SK-N-SH (cell line): ENCODE measurements around the gene SLAMF7. TPM values are rescaled to one million over a fixed set of nuclear protein-coding genes. Genes with fewer than 3 reads are reported as not detected.

ENCODE experiments used
- CTCF ChIA-PET: fragments of 300-600, 350-600 bp; formaldehyde crosslinking; extraction: SDS; loops from one replicate; lab custom pipeline; 2021; lab: Yijun Ruan, JAX
- POLR2A ChIA-PET: fragments of 350-600 bp; sonication (Branson Sonifier 250); formaldehyde crosslinking; extraction: SDS; loops from one replicate; lab custom pipeline; 2020; ENCODE audit warnings: antibody characterized with exemption, inconsistent platforms; lab: Yijun Ruan, JAX
- DNase-seq: peaks from one replicate; pipeline ENCODE4 v3.0.0; 2012
- H2AFZ ChIP-seq: fragments of 200-600 bp; sonication (generic); 2 replicates; pipeline ENCODE4 v1.8.1; 2016; ENCODE audit warnings: antibody characterized with exemption, mild to moderate bottlenecking, low read depth
- H3F3A ChIP-seq: fragments of 200-600 bp; sonication (generic); replicated peaks from 2 replicates; pipeline ENCODE3; 2016; ENCODE audit warnings: antibody characterized with exemption, mild to moderate bottlenecking; ENCODE audit not compliant: insufficient read depth
- H3K27ac ChIP-seq, 2 experiments: fragments of 200-500 bp in 1 of 2; fragments of 200-600 bp in 1 of 2; sonication (Bioruptor generic) in 1 of 2; sonication (generic), shearing (Covaris generic) in 1 of 2; 2 replicates each; pipeline versions ENCODE4 v1.5.1 to v1.6.1; 2014 to 2016; ENCODE audit warnings: low read depth in 2 of 2, inconsistent platforms in 1 of 2, low read length in 1 of 2, mild to moderate bottlenecking in 1 of 2, mixed read lengths in 1 of 2
- H3K27me3 ChIP-seq: fragments of 200-600 bp; sonication (generic), shearing (Covaris generic); 2 replicates; pipeline ENCODE4 v1.6.1; 2016; ENCODE audit warnings: mixed run types; ENCODE audit not compliant: insufficient read depth
- H3K36me3 ChIP-seq, 2 experiments: fragments of 200-500 bp in 1 of 2; fragments of 200-600 bp in 1 of 2; sonication (Bioruptor generic) in 1 of 2; sonication (generic) in 1 of 2; replicated peaks in 1 of 2; 2 replicates each; pipeline versions ENCODE3 to v1.5.1; 2014 to 2016; ENCODE audit warnings: low read length in 1 of 2, mild to moderate bottlenecking in 1 of 2; ENCODE audit not compliant: insufficient read depth in 2 of 2, control insufficient read depth in 1 of 2
- H3K4me1 ChIP-seq, 2 experiments: fragments of 200-500 bp in 1 of 2; fragments of 200-600 bp in 1 of 2; sonication (Bioruptor generic) in 1 of 2; sonication (generic), shearing (Covaris generic) in 1 of 2; 2 replicates each; pipeline versions ENCODE4 v1.5.1 to v1.6.1; 2014 to 2016; ENCODE audit warnings: low read depth in 1 of 2, low read length in 1 of 2, mixed run types in 1 of 2; ENCODE audit not compliant: insufficient read depth in 2 of 2, control insufficient read depth in 1 of 2
- H3K4me2 ChIP-seq: fragments of 200-600 bp; sonication (generic), shearing (Covaris generic); 2 replicates; pipeline ENCODE4 v1.6.1; 2017; ENCODE audit warnings: mixed run types
- H3K4me3 ChIP-seq, 2 experiments: fragments of 200-500 bp in 1 of 2; fragments of 200-600 bp in 1 of 2; sonication (Bioruptor generic) in 1 of 2; sonication (generic), shearing (Covaris generic) in 1 of 2; 2 replicates each; pipeline versions ENCODE4 v1.5.1 to v1.8.1; 2014 to 2016; ENCODE audit warnings: low read depth in 2 of 2, inconsistent platforms in 1 of 2, low read length in 1 of 2, mild to moderate bottlenecking in 1 of 2, mixed read lengths in 1 of 2, moderate library complexity in 1 of 2
- H3K79me2 ChIP-seq: fragments of 200-600 bp; sonication (generic); 2 replicates; pipeline ENCODE4 v1.8.1; 2017; ENCODE audit warnings: mild to moderate bottlenecking; ENCODE audit not compliant: insufficient read depth
- H3K9ac ChIP-seq: fragments of 200-600 bp; sonication (generic); 2 replicates; pipeline ENCODE4 v1.6.1; 2017; ENCODE audit warnings: mixed run types
- H3K9me2 ChIP-seq: fragments of 200-600 bp; sonication (generic); 2 replicates; pipeline ENCODE4 v1.6.1; 2017; ENCODE audit warnings: mixed run types
- H3K9me3 ChIP-seq: fragments of 200-600 bp; sonication (generic); 2 replicates; pipeline ENCODE4 v1.6.1; 2017; ENCODE audit warnings: mixed run types, mild to moderate bottlenecking, moderate library complexity
- H4K20me1 ChIP-seq: fragments of 200-600 bp; sonication (generic); 2 replicates; pipeline ENCODE4 v1.6.1; 2017; ENCODE audit warnings: mild to moderate bottlenecking, mixed run types; ENCODE audit not compliant: insufficient read depth
- CTCF ChIP-seq: fragments of 200-600 bp; sonication (generic); IDR thresholded peaks from 2 replicates; pipeline ENCODE4 v1.6.1; 2017; ENCODE audit warnings: antibody characterized with exemption, mild to moderate bottlenecking, moderate library complexity
- EZH2phosphoT487 ChIP-seq: fragments of 200-600 bp; sonication (generic); IDR thresholded peaks from 2 replicates; pipeline ENCODE4 v1.6.1; 2017; ENCODE audit warnings: low read depth, mixed run types, mild to moderate bottlenecking, antibody characterized with exemption, moderate library complexity, borderline replicate concordance
- IRF3 ChIP-seq: fragments of 150-350 bp; IDR thresholded peaks from 2 replicates; pipeline ENCODE4 v1.6.1; 2016; ENCODE audit warnings: mild to moderate bottlenecking, low read depth, low read length
- PBX3 ChIP-seq: IDR thresholded peaks from 2 replicates; pipeline ENCODE4; 2012
- RAD21 ChIP-seq: IDR thresholded peaks from 2 replicates; pipeline ENCODE4 v1.6.1; 2012; ENCODE audit warnings: mild to moderate bottlenecking, low read length
- SMC3 ChIP-seq: IDR thresholded peaks from 2 replicates; pipeline ENCODE4 v1.6.1; 2012; ENCODE audit warnings: low read depth, low read length, improper control_type of control experiment
- TCF12 ChIP-seq: IDR thresholded peaks from 2 replicates; pipeline ENCODE4 v1.4.0; 2012
- USF1 ChIP-seq: IDR thresholded peaks from 2 replicates; pipeline ENCODE4 v1.4.0; 2012; ENCODE audit warnings: low read depth, borderline replicate concordance
- YY1 ChIP-seq: IDR thresholded peaks from 2 replicates; pipeline ENCODE4 v1.4.0; 2012; ENCODE audit warnings: low read depth, mild to moderate bottlenecking
- WGBS: methylation state at CpG from one replicate; pipeline ENCODE4 v1.1.6; 2017; ENCODE audit warnings: low lambda C conversion rate; 5-methylcytosine and 5-hydroxymethylcytosine counted together
- polyA plus RNA-seq, 3 experiments: library from polyadenylated mRNA; depleted of rRNA; stranded (reverse); fragments of >200 nt; gene quantifications; 2 replicates each; pipeline ENCODE4 v1.2.3, GENCODE V29; 2012

SLAMF7 gene
- polyA plus RNA-seq, 1 of the 3 experiments (the other 2 are of a cell fraction): not detected

GRCh38 chr1:160726114-160726497 is 12.9 kb upstream of the SLAMF7 start:
- no peak for TF ChIP-seq USF1
- no peak for TF ChIP-seq EZH2phosphoT487
- Histone ChIP-seq H2AFZ (no peak overlapping the region; the same call in 1 of the 2 replicates), H3K4me1 (no peaks in the 10 kb centered on the region), H3K4me3 (no peak overlapping the region), H3K9me2 (no peaks in the 10 kb centered on the region), H3K9me3 (no peaks in the 10 kb centered on the region), H3K9ac (no peak overlapping the region), H3K27ac (no peak overlapping the region), H3K4me2 (no peak overlapping the region), H3K36me3 (no peaks in the 10 kb centered on the region), H4K20me1 (no peaks in the 10 kb centered on the region), H3F3A (peaks cover 3% of the 10 kb centered on the region), H3K27me3 (peaks cover 11% of the 10 kb centered on the region), H3K79me2 (no peaks in the 10 kb centered on the region)
- ChIA-PET POLR2A (no interaction called here), CTCF (interaction anchor here (1.1 to 2.1 kb wide), 3 partner anchors 10 to 160 kb away, joined by 4 to 11 read pairs (median 4); no protein-coding TSS in a partner anchor)
- 16% methylated on average over 3 of the region's 3 CpGs for WGBS
- no peak for DNase-seq

GRCh38 chr1:160726498-160727315 is 12.3 kb upstream of the SLAMF7 start:
- H3K27ac ChIP-seq: no peak overlapping the region
- peaks cover 3% of the 10 kb centered on the region for H3F3A ChIP-seq
- H3K27me3 ChIP-seq: peaks cover 11% of the 10 kb centered on the region
- no peak for TF ChIP-seq YY1
- TF ChIP-seq RAD21: peak; percentile 75
- TF ChIP-seq TCF12: no peak
- no peak for TF ChIP-seq PBX3
- peak; percentile 81 for TF ChIP-seq CTCF
- TF ChIP-seq IRF3: no peak
- TF ChIP-seq SMC3: peak; percentile 25; the same call in 1 of the 2 replicates
- no peaks in the 10 kb centered on the region for H3K79me2 ChIP-seq
- H3K4me2 ChIP-seq: no peak overlapping the region
- no peaks in the 10 kb centered on the region for H4K20me1 ChIP-seq
- no peak overlapping the region for H3K9ac ChIP-seq
- CTCF ChIA-PET: interaction anchor here (0.5 to 2.1 kb wide), 17 partner anchors 9 to 411 kb away, joined by 3 to 11 read pairs (median 3); partner anchors contain the start of genes ITLN1, ITLN2 and LY9
- no peaks in the 10 kb centered on the region for H3K9me3 ChIP-seq
- peak overlapping the region; percentile 67 for H2AFZ ChIP-seq
- H3K4me1 ChIP-seq: no peaks in the 10 kb centered on the region
- H3K36me3 ChIP-seq: no peaks in the 10 kb centered on the region
- DNase-seq: peak; percentile 40
- H3K9me2 ChIP-seq: no peaks in the 10 kb centered on the region
- H3K4me3 ChIP-seq: peak overlapping the region in 1 of 2 experiments; percentile 17; a peak in 1 of 4 replicates
- POLR2A ChIA-PET: no interaction called here
- WGBS: 4% methylated on average over 8 of the region's 8 CpGs
